ENCODE results near the gene ZNF48. TPM values are rescaled to one million over a fixed set of nuclear protein-coding genes. Genes with fewer than 3 reads are reported as not detected.

Gene ZNF48
- polyA plus RNA-seq, 1 of the 3 experiments (the other 2 are of a cell fraction), result 8.8 TPM

- Histone ChIP-seq H3K36me3 (replicated peaks in 1 of 2; ENCODE audit: control insufficient read depth in 1 of 2, insufficient read depth in 2 of 2, low read length in 1 of 2) (peaks cover 22 to 64% of the 10 kb centered on the region in 2 experiments), H3K79me2 (ENCODE audit: insufficient read depth) (peaks cover 36% of the 10 kb centered on the region), H3F3A (replicated peaks; ENCODE audit: insufficient read depth) (peaks cover 13% of the 10 kb centered on the region), H3K27ac (ENCODE audit: low read depth in 2 of 2, low read length in 1 of 2) (peak within 1 kb of the TSS; percentile 95 to 99), H3K9me2 (no peaks in the 10 kb centered on the region), H3K4me2 (peak within 1 kb of the TSS; percentile 96), H3K4me1 (ENCODE audit: control insufficient read depth in 1 of 2, insufficient read depth in 2 of 2, low read depth in 1 of 2, low read length in 1 of 2) (peaks cover 34 to 39% of the 10 kb centered on the region in 2 experiments), H3K4me3 (ENCODE audit: low read depth in 2 of 2, low read length in 1 of 2) (peak within 1 kb of the TSS; percentile 93 to 99), H3K27me3 (ENCODE audit: insufficient read depth) (no peaks in the 10 kb centered on the region), H2AFZ (ENCODE audit: low read depth) (peak within 1 kb of the TSS; percentile 60), H3K9me3 (no peaks in the 10 kb centered on the region), H4K20me1 (ENCODE audit: insufficient read depth) (peaks cover 21% of the 10 kb centered on the region), H3K9ac (peak within 1 kb of the TSS; percentile 96)
- under 1% methylated on average over 38 of the region's 45 CpGs for WGBS (ENCODE audit: low lambda C conversion rate)
- peak; percentile 96 for DNase-seq
- POLR2A ChIA-PET, result interaction anchor here (1.0 to 1.6 kb wide), 8 partner anchors 9 to 52 kb away, joined by 3 to 19 read pairs (median 4); partner anchors contain the start of genes TBC1D10B, ZNF48 and ZNF771
- CTCF ChIA-PET, result interaction anchor here (1.1 to 3.6 kb wide), 6 partner anchors 10 to 53 kb away, joined by 3 to 23 read pairs (median 4); partner anchors contain the start of genes TBC1D10B and ZNF771
- TF ChIP-seq SMC3 (IDR thresholded peaks at IDR 0.05; ENCODE audit: low read depth, low read length) (no peak), RAD21 (IDR thresholded peaks at IDR 0.05; ENCODE audit: low read length) (no peak; the same call in 1 of the 2 replicates), USF2 (IDR thresholded peaks at IDR 0.05; ENCODE audit: borderline replicate concordance, low read depth, low read length) (peak; percentile 76), EP300 (IDR thresholded peaks at IDR 0.05; ENCODE audit: borderline replicate concordance in 1 of 2, low read depth in 1 of 2, low read length in 1 of 2) (0 out of 4 replicates have a peak, but pooled peaks of 1 of the 2 experiments have one; percentile 4), TAF1 (IDR thresholded peaks at IDR 0.05; ENCODE audit: borderline replicate concordance, low read depth, low read length) (peak; percentile 82), EZH2phosphoT487 (IDR thresholded peaks at IDR 0.05; ENCODE audit: borderline replicate concordance, low read depth) (no peak), MAX (IDR thresholded peaks at IDR 0.05; ENCODE audit: low read depth) (peak; percentile 93), IRF3 (IDR thresholded peaks at IDR 0.05; ENCODE audit: low read depth, low read length) (no peak), CTCF (IDR thresholded peaks at IDR 0.05) (no peak), JUND (IDR thresholded peaks at IDR 0.05) (peak; percentile 47), FOXJ3 (CRISPR knock-in tag; IDR thresholded peaks at IDR 0.05) (0 out of 2 replicates have a peak, but pooled peaks have one; percentile 51), ELF1 (IDR thresholded peaks at IDR 0.05) (peak; percentile 100), RCOR1 (IDR thresholded peaks at IDR 0.05; ENCODE audit: low read length) (0 out of 2 replicates have a peak, but pooled peaks have one; percentile 12), FOSL2 (IDR thresholded peaks at IDR 0.05; ENCODE audit: borderline replicate concordance, low read depth) (peak; percentile 20; the same call in 1 of the 2 replicates), RXRA (IDR thresholded peaks at IDR 0.05; ENCODE audit: borderline replicate concordance, low read depth) (no peak), CHD2 (IDR thresholded peaks at IDR 0.05; ENCODE audit: low read length, partially characterized antibody) (peak; percentile 90), GABPA (IDR thresholded peaks at IDR 0.05; ENCODE audit: low read depth) (peak; percentile 98), PBX3 (IDR thresholded peaks at IDR 0.05) (peak; percentile 51; the same call in 1 of the 2 replicates), TEAD4 (IDR thresholded peaks at IDR 0.05; ENCODE audit: borderline replicate concordance, insufficient read depth) (0 out of 2 replicates have a peak, but pooled peaks have one; percentile 20), MXI1 (IDR thresholded peaks at IDR 0.05; ENCODE audit: low read depth, low read length) (peak; percentile 83), REST (IDR thresholded peaks at IDR 0.05; ENCODE audit: low read depth, low read length) (no peak), SIN3A (IDR thresholded peaks at IDR 0.05; ENCODE audit: borderline replicate concordance, low read depth, low read length) (no peak)
Observed at GRCh38 chr16:30355144-30355953, 39.9 kb upstream of the ZNF48 start, which contains the start of gene CD2BP2. Gene CD2BP2 (minus strand): TSS chr16:30355308. CDS start chr16:30354681, 627 bp downstream.

All from SK-N-SH (cell line).